AG10803 (cell line): ENCODE measurements around the gene ITK.

Source experiments
- DNase-seq: peaks from one replicate; pipeline ENCODE4 v3.0.0; 2010; ENCODE audit warnings: low read depth
- H3K4me3 ChIP-seq: 2 replicates; pipeline ENCODE4 v1.5.1; 2011; ENCODE audit warnings: mild to moderate bottlenecking, low read length, control low read depth
- CTCF ChIP-seq: conservative IDR thresholded peaks from 2 replicates; pipeline ENCODE4 v1.5.1; 2011; ENCODE audit warnings: mild to moderate bottlenecking, low read length, control low read depth, inconsistent platforms

Gene ITK

GRCh38 chr5:157300564-157300963 lies 119.9 kb downstream of the ITK start:
- no peak for TF ChIP-seq CTCF

GRCh38 chr5:157301066-157301465 lies 120.4 kb downstream of the ITK start:
- DNase-seq, result no peak
- H3K4me3 ChIP-seq, result no peak overlapping the region
- no peak for TF ChIP-seq CTCF

More at GRCh38 chr5:157300564-157300963, 119.9 kb downstream of the ITK start:
- no peak for DNase-seq
- H3K4me3 ChIP-seq, result no peak overlapping the region

GRCh38 chr5:157303023-157303422 lies 122.4 kb downstream of the ITK start:
- no peak for TF ChIP-seq CTCF
- no peak overlapping the region for H3K4me3 ChIP-seq
- no peak for DNase-seq

- H3K4me3 ChIP-seq, result no peak overlapping the region
- TF ChIP-seq CTCF, result no peak
- DNase-seq, result no peak
Observed at GRCh38 chr5:157303667-157304327, 123.2 kb downstream of the ITK start.
